ENCODE measurements around the gene SP110.

DNA sequence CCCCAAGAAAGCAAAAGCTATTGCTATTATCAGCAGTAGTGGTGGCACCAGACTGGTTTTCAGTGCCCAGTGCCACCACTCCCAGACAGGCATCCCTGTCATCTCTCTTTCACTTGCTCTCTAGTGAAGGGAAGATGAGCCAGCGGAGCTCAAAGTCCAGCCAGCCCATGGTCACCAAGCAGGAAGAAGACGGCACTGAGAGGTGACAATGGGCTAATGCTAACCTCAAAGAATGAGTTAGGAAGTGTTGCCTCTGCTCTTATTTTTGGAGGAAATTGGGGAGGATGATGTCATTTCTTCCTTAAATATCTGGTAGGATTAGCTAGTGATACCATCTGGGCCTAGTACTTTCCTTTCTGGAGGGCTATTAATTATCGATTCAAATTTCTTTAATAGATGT lies 7.4 kb upstream of the SP110 start:
- TF ChIP-seq, protein P1, sequence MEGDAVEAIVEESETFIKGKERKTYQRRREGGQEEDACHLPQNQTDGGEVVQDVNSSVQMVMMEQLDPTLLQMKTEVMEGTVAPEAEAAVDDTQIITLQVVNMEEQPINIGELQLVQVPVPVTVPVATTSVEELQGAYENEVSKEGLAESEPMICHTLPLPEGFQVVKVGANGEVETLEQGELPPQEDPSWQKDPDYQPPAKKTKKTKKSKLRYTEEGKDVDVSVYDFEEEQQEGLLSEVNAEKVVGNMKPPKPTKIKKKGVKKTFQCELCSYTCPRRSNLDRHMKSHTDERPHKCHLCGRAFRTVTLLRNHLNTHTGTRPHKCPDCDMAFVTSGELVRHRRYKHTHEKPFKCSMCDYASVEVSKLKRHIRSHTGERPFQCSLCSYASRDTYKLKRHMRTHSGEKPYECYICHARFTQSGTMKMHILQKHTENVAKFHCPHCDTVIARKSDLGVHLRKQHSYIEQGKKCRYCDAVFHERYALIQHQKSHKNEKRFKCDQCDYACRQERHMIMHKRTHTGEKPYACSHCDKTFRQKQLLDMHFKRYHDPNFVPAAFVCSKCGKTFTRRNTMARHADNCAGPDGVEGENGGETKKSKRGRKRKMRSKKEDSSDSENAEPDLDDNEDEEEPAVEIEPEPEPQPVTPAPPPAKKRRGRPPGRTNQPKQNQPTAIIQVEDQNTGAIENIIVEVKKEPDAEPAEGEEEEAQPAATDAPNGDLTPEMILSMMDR (IDR thresholded peaks at IDR 0.05; ENCODE audit: low read depth, low read length), result no peak
- TF ChIP-seq EZH2phosphoT487 (IDR thresholded peaks at IDR 0.05; ENCODE audit: low read depth), result no peak
